Mammary epithelial cell (primary cell): ENCODE measurements around the gene BBS9.

Experiments used
- CTCF ChIP-seq, 2 donors: IDR thresholded peaks in 1 of 2; conservative IDR thresholded peaks in 1 of 2; 2 replicates each; pipeline ENCODE4 v1.5.1; 2011 to 2012; ENCODE audit warnings: inconsistent platforms in 2 of 2, low read length in 2 of 2, mild to moderate bottlenecking in 2 of 2, control low read depth in 1 of 2, low read depth in 1 of 2; ENCODE audit not compliant: insufficient read depth in 1 of 2; ENCODE audit errors: extremely low read depth in 1 of 2
- EZH2 ChIP-seq: IDR thresholded peaks from 2 replicates; pipeline ENCODE4 v1.6.1; 2012; ENCODE audit warnings: low read length, inconsistent platforms, borderline replicate concordance

GRCh38 chr7:33157311-33157710, 27.9 kb downstream of the BBS9 start:
- TF ChIP-seq CTCF (conservative IDR thresholded peaks at IDR 0.05 in 1 of 2, IDR thresholded peaks at IDR 0.05 in 1 of 2; ENCODE audit: extremely low read depth in 1 of 2, insufficient read depth in 1 of 2, low read depth in 1 of 2, low read length in 2 of 2) (no peak), EZH2 (no peak)
